NCI-H69 (cell line): ENCODE data around the gene AGER.
"Not testable (repeated sequence)": the region's sequence is repeated elsewhere in the genome, so short reads cannot be mapped to it uniquely, and the experiment has no call there.

Experiments
- DNase-seq: peaks from one replicate; lab custom pipeline; 2025; lab: John Stamatoyannopoulos, UW

AGER gene

GRCh38 chr6:32198866-32199265, 14.8 kb upstream of the AGER start:
- DNase-seq: no peak

- no peak for DNase-seq
Measured at GRCh38 chr6:32198345-32198696, 14.3 kb upstream of the AGER start.

GRCh38 chr6:32196682-32197616, 12.9 kb upstream of the AGER start:
- peak; percentile 43 for DNase-seq

- peak; percentile 97 for DNase-seq
Measured at GRCh38 chr6:32195902-32196681, 12.0 kb upstream of the AGER start.

- peak; percentile 100 for DNase-seq
Measured at GRCh38 chr6:32195652-32195901, 11.5 kb upstream of the AGER start.

GRCh38 chr6:32194825-32195651, 11.0 kb upstream of the AGER start:
- DNase-seq: peak; percentile 71

- no peak for DNase-seq
Measured at GRCh38 chr6:32194388-32194787, 10.3 kb upstream of the AGER start.

- DNase-seq: not testable (repeated sequence)
Measured at GRCh38 chr6:32193096-32193495, 9.0 kb upstream of the AGER start.

GRCh38 chr6:32192608-32193039, 8.6 kb upstream of the AGER start, which contains the start of gene GPSM3:
TSS of gene GPSM3 (minus strand) at chr6:32192643. CDS start at chr6:32192513, 130 bp downstream.
- DNase-seq: peak; percentile 48

GRCh38 chr6:32191696-32192607, 7.9 kb upstream of the AGER start:
- no peak for DNase-seq

GRCh38 chr6:32190911-32191677, 7.0 kb upstream of the AGER start:
- DNase-seq: no peak

- DNase-seq: peak; percentile 96
Measured at GRCh38 chr6:32190054-32190851, 6.2 kb upstream of the AGER start, which contains the start of gene PBX2. TSS of gene PBX2 (minus strand) at chr6:32190202. CDS start at chr6:32189915, 287 bp downstream.

GRCh38 chr6:32189742-32190053, 5.6 kb upstream of the AGER start:
- no peak for DNase-seq

- no peak for DNase-seq
Measured at GRCh38 chr6:32189069-32189741, 5.2 kb upstream of the AGER start.

GRCh38 chr6:32188381-32189068, 4.5 kb upstream of the AGER start:
- DNase-seq: no peak

- DNase-seq: not testable (repeated sequence)
Measured at GRCh38 chr6:32187725-32188380, 3.8 kb upstream of the AGER start.

GRCh38 chr6:32187009-32187709, 3.1 kb upstream of the AGER start:
- DNase-seq: no peak
